Hindlimb muscle (tissue), 1 donor: ENCODE measurements around the gene PHC3. TPM values are rescaled to one million over a fixed set of nuclear protein-coding genes. Genes with fewer than 3 reads are reported as not detected.

Source experiments
- DNase-seq: peaks from one replicate; pipeline ENCODE4 v3.0.0-alpha.2; 2013
- polyA plus RNA-seq: library from polyadenylated mRNA; unstranded; fragments of 120-200 nt; gene quantifications from one replicate; pipeline ENCODE4 v1.2.1, GENCODE V29; 2013; ENCODE audit not compliant: insufficient read length

Gene PHC3
- polyA plus RNA-seq, 1 donor, result 25.4 TPM

- DNase-seq, result no peak
Measured at GRCh38 chr3:170077361-170077760, 104.2 kb downstream of the PHC3 start.

- no peak for DNase-seq
Measured at GRCh38 chr3:170076715-170077238, 104.8 kb downstream of the PHC3 start.

GRCh38 chr3:170075441-170076091 is 106.0 kb downstream of the PHC3 start:
- no peak for DNase-seq

- no peak for DNase-seq
Measured at GRCh38 chr3:170064108-170064507, 117.4 kb downstream of the PHC3 start.

- no peak for DNase-seq
Measured at GRCh38 chr3:170063691-170064090, 117.8 kb downstream of the PHC3 start.

GRCh38 chr3:170062769-170063168 is 118.8 kb downstream of the PHC3 start:
- no peak for DNase-seq

GRCh38 chr3:170062068-170062467 is 119.5 kb downstream of the PHC3 start:
- no peak for DNase-seq

GRCh38 chr3:170059447-170059846 is 122.1 kb downstream of the PHC3 start:
- DNase-seq, result no peak

- DNase-seq, result no peak
Measured at GRCh38 chr3:170058127-170058526, 123.4 kb downstream of the PHC3 start.

- DNase-seq, result no peak
Measured at GRCh38 chr3:170057550-170057949, 124.0 kb downstream of the PHC3 start.

GRCh38 chr3:170056710-170057454 is 124.7 kb downstream of the PHC3 start:
- no peak for DNase-seq

GRCh38 chr3:170055209-170055608 is 126.3 kb downstream of the PHC3 start:
- DNase-seq, result no peak

- no peak for DNase-seq
Measured at GRCh38 chr3:170054204-170054603, 127.3 kb downstream of the PHC3 start.

GRCh38 chr3:170052398-170052797 is 129.1 kb downstream of the PHC3 start:
- DNase-seq, result no peak

- DNase-seq, result no peak
Measured at GRCh38 chr3:170050753-170051152, 130.8 kb downstream of the PHC3 start.

GRCh38 chr3:170049146-170050000 is 132.2 kb downstream of the PHC3 start:
- no peak for DNase-seq

- no peak for DNase-seq
Measured at GRCh38 chr3:170047133-170047404, 134.5 kb downstream of the PHC3 start.

GRCh38 chr3:170046269-170047132 is 135.0 kb downstream of the PHC3 start:
- no peak for DNase-seq

GRCh38 chr3:170044795-170045244 is 136.7 kb downstream of the PHC3 start:
- DNase-seq, result no peak

GRCh38 chr3:170044271-170044670 is 137.3 kb downstream of the PHC3 start:
- no peak for DNase-seq

GRCh38 chr3:170043506-170043905 is 138.0 kb downstream of the PHC3 start:
- DNase-seq, result no peak

GRCh38 chr3:170040418-170040817 is 141.1 kb downstream of the PHC3 start:
- no peak for DNase-seq
